Urothelium cell line (cell line): ENCODE results near the gene ITGA1.
"Not testable (repeated sequence)": the region's sequence is repeated elsewhere in the genome, so short reads cannot be mapped to it uniquely, and the experiment has no call there.

ENCODE experiments used
- DNase-seq: peaks from one replicate; pipeline ENCODE4 v3.0.0; 2011; ENCODE audit warnings: low spot score, mixed read lengths
- FAIRE-seq: peaks from 2 replicates; lab custom pipeline; 2011; peaks lifted over from hg19 to GRCh38; lab: Jason Lieb, UNC

ITGA1 gene

DNA sequence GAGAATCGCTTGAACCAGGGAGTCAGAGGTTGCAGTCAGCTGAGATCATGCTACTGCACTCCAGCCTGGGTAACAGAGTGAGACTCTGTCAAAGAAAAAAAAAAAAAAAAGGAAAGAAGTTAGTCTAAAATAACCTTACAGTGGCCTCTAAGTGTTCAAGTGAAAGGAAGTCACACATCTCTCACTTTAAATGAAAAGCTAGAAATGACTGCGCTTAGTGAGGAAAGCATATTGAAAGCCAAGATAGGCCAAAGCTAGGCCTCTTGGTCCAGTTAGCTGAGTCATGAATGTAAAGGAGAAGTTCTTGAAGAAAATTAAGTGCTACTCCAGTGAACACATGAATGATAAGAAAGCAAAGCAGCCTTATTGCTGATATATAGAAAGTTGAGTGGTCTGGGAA lies 38.1 kb downstream of the ITGA1 start:
- DNase-seq (no peak), FAIRE-seq (no peak)

DNA sequence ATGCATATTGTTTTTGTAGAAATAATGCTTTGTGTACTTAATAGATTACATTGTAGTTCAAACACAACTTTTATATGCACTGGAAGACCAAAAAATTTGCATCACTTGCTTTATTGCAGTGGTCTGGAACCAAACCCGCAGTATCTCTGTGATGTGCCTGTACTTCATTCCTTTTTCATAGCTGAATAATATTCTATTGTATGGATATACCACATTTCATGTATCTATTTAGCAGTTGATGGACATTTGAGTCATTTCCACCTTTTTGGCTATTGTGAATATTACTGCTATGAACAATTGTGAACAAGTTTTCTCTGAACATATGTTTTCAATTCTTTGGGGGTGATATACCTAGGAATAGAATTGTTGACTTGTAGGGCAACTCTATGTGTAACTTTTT lies 40.1 kb downstream of the ITGA1 start:
- FAIRE-seq (no peak), DNase-seq (no peak)

DNA sequence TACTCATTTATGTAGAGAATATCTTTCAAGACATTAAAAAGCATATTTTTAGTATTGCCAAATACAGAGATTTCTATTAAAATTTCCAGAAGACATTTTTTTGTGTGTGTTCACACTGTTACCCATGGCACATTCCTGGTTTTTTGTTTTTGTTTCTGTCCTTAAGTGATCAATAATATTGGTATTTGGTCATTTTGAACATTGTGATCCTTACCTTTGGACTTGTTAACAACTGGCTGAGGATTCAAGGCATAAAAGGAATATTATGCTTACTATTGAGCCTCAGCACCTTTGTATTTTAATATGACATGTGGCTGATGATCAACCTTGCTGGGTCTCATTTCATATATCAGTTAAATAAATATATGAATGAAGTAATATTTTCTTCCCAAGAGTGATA lies 41.9 kb downstream of the ITGA1 start:
- no peak for FAIRE-seq
- DNase-seq = no peak

DNA sequence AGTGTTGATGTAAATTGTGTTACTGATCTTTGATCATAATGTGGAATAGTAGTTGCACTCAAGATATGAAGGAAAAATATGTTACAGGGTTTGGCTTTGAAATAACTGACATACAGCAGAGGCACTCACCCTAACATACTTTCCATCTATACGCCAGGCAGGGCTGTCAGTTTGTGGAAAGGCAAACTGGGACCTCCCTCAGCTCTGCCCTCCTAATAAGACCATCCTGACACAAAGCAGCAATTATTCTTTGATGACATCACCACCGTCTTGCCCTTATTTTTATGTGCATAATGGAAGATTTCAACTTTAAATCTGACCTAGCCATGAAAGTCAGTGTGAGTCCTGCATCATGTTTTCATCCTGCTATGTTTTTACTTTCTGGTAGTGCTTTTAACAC lies 42.9 kb downstream of the ITGA1 start:
- no peak for FAIRE-seq

DNA sequence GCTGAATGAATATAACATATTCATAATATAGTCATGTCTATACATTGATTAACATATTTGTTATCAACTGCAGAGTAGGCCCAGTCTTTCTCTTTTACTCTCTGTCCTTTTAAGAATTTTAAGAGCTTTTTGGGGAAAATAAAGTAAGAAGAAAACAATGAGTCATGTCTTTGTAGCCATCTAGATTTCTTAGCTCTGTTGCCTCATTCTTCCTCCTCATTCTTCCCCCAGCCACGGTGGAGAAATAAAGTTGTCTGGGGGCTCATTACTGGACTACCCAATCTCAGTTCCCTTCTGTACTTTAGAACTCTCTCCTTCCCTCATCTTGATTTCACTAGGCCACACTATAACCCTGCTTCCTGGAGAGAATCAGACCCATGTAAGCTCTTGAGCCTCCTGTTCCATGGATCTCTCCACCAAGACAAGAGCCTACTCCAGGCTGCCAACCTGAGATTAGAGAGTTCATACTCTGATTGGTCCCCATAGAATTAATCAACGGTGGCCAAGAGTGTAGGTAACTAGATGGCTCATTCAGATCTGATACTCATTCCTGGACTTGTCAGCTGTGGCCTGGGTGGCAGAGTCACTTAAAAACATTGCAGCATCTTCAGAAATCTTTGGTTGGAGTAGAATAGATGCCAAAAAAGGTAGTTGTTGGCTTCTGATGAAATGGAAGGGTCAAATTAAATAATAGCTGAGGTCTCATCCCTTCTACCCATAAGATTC lies 44.2 kb downstream of the ITGA1 start:
- FAIRE-seq (no peak), DNase-seq (no peak)

More for the DNA sequence above, 42.9 kb downstream of the ITGA1 start:
- DNase-seq = no peak

DNA sequence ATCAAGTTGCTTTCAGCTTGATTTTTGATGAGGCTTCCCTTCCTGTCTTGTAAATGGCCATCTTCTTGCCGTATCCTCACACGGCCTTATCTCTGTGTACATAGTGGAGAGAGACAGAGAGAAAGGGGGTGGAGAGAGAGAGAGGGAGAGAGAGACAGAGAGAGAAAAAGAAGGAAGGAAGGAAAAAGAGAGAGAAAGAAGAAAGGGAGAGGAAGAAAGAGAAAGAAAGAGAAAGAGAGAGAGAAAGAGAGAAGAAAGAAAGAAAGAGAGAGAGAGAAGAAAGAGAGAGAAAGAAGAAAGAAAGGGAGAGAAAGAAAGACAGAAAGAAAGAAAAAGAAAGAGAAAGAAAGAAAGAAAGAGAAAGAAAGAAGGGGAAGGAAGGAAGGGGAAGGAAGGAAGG lies 46.6 kb downstream of the ITGA1 start:
- no peak for FAIRE-seq
- DNase-seq = no peak

DNA sequence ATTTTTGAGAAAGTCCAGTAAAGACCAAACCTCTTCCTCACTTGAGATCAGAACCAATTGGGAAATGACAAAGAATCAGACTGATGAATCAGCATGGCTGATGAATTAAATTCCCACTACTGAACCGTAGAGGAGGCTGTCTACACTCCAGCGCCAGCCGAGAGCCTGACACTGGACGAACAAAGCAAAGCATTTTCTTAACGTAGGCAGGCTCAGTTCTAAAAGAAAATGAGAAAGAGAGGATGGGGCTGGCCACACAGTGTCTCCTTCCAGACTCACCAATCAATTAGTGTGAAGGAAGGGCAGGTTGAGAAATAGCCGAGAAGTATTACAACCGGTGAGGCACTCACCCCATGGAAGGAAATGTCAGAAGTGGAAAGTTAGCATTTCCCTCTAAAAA lies 49.4 kb downstream of the ITGA1 start:
- FAIRE-seq (no peak), DNase-seq (no peak)

DNA sequence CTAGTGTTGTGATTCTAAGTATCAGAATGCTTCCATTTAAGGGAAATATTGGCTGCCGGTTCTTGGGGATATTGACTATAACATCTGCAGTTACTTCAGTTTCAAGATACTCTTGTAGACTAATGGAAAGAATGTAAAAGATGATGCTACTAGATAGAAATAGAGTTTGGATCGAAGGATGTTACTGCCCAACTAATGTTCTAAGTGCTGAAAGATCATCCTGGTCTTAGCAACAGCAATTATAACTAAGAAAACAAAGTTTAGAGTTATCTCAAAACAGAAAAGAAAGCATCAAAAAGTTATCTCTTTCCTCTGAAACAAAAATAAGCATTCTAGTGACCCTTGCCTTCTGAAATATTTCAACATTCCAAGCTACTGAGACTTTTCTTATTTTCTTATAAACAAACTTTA lies 49.9 kb downstream of the ITGA1 start:
- no peak for DNase-seq
- FAIRE-seq = no peak

DNA sequence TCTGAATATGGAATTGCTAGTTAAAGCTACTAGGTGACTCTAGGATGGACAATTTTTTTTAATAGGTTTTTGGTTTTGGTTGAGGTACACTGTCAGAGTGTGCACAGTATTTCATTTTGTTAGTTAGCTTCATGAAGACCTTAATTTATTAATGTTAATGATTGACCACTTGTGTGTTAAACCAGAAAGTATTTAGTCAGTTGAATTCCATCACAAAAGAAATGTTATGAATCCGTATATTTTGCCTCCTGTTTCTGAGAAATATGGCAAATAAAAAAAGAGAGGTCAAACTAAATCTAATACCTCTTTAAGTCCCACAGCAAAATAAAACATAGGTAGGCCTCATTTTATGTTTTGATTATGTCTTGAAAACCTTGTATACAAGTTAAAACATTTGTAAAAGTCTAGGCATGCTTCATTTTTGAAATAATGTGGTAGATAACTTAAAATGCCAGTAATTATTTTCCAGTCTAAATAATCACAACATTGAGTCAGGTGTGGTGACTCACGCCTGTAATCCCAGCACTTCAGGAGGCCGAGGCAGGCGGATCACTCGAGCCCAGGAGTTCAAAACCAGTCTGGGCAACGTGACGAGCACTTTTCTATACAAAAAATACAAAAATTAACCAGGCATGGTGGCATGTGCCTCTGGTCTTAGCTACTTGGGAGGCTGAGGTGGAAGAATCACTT lies 50.8 kb downstream of the ITGA1 start:
- FAIRE-seq (no peak), DNase-seq (no peak)

DNA sequence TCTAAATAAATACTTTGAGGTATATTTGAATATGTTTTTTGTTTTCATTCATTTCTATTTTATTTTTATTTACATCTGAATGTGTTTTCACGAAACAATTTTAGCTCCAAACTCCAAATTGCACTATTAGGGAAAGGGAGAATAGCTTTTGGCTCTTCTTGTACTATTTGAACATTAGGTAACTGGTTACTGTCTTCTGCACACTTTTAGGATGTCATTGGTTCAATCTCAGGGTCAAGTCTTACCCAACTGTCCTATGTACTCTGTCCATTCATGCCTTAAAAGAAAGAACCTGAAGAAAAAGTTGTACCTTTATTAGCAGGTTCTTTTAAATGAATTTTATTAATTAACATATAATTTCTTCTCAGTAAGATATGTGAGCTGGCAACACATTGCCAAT lies 51.6 kb downstream of the ITGA1 start:
- no peak for FAIRE-seq
- no peak for DNase-seq

DNA sequence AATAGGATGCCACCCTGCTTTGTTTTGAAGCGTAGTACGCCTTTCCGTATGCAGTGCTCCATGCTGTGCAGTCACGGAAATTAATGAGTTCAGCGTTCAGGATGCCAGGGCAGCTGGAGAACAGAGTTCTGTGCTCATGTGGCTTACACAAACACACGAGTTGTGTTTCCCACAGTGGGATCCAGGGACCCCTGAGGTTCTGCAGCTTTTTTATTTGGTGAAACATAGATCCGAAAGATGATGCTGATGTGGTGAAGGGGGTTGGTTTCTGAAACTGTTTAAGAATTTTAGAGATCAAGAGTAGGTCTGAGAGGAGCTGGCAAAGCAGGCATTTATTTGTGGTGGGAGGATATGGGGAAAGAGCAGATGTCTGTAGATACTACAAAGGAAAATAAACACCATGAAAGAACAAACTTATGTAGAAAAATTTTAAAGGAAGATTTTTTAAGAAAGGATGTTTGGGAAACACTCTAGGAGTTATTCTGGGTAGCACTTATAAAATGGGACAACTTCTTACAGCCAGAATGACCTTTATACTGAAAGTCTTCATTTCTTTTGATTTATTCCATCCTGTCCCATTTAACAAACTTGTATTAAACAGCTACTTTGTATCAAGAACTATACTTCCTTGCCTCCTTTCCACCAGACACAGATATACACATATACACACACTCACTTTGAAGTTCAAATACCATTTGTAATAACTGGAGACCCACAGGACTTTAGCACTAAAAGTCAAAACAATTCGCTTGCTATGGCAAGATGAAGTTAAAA lies 52.7 kb downstream of the ITGA1 start:
- DNase-seq = no peak
- no peak for FAIRE-seq

DNA sequence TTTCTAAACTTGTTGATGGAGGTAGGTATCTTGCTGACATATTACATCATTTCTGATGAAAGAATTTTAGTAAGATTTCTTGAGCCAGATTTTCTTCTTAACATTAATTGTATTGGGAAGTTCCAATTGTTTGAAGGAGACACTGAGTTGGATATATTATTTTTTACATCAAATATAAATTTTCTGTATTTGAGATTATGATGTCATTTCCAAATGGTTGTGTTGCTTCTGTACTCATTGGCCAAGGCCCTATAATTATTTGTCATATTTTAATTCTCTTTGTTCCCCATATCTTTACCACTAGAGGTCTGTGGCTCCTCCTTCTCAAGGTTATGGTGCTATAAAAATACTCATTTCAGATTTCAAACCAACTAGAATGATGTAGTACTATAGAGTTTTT lies 53.4 kb downstream of the ITGA1 start:
- DNase-seq (no peak), FAIRE-seq (no peak)

DNA sequence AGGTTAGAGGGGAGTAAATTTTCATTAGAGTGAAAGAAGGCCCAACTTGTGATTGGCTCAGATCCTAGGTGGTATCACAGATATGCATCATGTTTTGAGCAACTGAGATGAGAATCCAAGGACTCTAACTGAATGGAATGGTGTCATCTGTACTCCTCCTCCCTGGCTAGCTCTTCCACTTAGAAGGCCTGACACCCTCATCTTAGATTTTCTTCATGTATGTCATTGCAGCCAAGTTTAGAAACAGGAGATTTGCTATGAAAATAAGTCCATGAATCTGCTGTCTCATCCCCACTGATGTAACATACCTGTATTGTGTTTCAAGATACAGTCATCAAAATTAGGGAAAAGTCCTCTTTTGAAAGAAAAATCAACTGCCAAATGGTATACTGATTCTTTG lies 54.4 kb downstream of the ITGA1 start:
- DNase-seq = no peak
- FAIRE-seq = no peak

DNA sequence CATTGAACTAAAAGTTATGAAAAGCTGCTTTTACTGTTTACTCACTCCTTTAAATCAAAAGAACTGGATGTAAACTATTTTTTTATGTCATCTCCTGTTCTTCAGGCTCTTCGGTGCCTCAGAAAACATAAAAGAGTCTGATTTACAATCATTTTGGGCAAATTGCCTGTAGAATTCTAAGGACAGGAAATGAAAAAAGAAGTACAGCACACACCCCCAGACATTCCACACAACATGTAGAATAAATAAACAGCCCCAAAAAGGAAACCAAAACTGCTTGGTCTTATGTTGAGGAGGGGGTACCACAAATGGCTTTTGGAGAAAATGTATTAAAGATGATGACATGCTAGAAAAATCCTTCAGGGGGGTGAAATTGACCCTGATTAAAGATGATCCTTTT lies 57.2 kb downstream of the ITGA1 start:
- FAIRE-seq (no peak), DNase-seq (no peak)

DNA sequence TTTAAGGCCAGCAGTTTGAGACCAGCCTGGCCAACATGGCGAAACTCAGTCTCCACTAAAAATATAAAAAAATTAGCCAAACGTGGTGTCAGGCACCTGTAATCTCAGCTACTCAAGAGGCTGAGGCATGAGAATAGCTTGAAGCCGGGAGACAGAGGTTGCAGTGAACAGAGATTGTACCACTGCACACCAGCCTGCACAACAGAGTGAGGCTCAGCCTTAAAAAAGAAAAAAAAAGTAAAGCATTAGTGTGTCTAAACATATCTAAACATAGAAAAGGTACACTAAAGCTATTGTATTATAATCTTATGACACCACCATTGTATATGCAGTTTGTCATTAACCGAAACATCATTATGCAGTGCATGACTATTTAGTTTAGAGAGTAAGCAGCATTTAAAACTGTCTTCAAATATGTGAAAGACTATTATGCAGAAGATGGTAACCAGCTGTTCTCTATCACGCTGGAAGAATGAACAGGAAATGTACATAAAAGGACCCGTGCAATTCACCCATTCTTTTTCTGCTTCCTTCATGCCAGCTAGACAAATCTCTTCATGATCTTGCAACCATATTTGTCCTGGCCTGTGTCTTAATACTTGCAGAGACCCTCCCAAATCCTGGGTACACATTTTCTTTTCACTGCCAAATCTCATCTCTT lies 58.6 kb downstream of the ITGA1 start:
- FAIRE-seq = no peak
- no peak for DNase-seq

DNA sequence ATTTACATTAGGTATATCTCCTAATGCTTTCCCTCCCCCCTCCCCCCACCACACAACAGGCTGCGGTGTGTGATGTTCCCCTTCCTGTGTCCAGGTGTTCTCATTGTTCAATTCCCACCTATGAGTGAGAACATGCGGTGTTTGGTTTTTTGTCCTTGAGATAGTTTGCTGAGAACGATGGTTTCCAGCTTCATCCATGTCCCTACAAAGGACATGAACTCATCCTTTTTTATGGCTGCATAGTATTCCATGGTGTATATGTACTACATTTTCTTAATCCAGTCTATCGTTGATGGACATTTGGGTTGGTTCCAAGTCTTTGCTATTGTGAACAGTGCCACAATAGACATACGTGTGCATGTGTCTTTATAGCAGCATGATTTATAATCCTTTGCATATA lies 61.0 kb downstream of the ITGA1 start:
- DNase-seq, FAIRE-seq: not testable (repeated sequence)

DNA sequence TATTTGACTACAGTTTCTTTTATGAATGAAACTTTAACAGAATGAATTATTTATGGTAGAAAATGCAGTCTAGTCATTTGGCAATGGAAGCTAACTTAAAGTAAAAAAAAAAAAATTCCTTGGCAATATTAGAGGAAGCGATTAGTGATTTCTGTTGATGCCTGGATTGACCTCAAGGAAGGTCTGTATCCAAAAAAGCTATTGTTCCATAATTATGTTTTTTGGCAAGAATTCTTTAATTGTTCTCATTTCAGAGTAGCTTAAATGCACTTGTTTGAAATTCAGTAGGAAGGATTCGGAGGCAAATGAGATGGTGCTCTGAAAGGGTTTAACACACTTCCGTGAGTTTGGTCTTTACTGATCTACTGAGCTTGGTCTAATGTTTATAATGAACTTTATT lies 61.8 kb downstream of the ITGA1 start:
- DNase-seq (no peak), FAIRE-seq (no peak)

DNA sequence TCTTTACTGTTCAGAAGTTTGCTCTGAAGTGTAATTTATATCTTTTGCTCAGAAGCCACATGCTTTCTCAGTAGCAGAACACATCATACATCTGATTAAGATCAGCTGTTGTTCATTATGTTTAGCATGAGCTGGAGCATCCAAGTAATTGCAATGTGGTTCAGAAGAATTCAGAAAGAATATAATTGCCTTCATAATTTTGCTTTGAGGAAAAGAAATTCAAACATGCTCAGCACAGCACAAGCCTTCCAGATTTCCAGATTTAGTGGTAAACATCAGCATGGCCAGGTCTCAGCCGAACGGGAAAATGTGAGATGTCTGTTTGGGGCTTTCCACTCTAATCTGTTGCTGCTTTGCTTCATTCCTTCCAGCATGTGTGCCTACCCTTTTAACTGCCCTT lies 65.9 kb downstream of the ITGA1 start:
- DNase-seq (no peak), FAIRE-seq (no peak)

DNA sequence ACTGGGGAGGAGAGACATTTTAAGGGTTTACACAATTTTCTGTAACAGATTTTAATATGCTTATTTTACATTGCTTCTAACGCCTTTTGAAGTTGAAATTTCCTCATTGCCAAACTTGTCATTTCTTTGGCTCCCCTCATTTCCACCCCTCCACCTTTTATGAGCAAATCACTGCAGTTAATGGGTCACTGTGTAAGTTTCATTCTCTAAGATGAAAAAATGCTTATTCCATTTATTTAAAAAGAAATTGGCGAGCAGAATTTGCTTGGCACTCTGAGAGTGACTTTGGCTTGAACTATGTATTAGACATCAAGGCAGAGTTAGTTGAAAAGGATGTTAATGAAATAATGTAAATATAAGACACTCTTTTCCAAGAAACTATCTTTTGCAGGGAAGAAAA lies 66.6 kb downstream of the ITGA1 start:
- FAIRE-seq = no peak
- DNase-seq = no peak

DNA sequence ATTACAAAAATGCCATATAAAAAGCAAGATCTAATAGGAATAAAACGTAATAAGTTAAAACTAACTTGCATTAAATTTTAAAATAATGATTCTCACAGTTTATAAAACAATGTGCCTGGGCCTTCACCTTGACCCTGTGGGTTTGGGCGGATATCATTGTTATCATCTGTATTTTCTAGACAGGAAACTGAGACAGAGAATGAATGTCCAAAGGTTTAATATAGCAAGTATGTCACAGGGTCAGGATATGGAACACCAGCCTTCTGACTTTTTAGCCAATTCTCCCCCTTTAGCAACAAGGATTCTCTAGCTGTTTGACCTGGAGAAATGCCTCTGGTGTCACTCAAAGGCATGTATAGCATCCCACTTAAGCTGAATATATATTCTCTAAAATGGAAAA lies 67.2 kb downstream of the ITGA1 start:
- DNase-seq (no peak), FAIRE-seq (no peak)

DNA sequence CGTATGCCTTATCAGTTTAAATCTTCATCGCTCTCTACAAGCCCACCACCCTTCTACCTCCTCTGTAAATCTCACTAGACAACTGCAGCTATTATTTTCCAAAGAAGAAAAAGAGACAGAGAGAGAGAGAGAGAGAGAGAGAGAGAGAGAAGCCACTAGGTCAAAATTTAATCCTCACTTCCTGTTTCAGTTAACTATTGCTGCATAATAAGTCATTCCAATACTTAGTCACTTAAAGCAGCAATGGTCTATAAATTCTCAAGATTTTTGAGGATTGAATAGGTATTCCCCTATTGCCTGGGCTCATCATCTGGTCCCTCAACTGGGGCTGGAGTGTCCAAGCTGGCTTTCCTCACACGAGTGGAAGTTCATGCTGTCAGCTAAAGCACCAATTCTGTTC lies 68.8 kb downstream of the ITGA1 start:
- DNase-seq (no peak), FAIRE-seq (no peak)
